Lung (tissue), 12 donors: ENCODE measurements around the gene FBN1. TPM values are rescaled to one million over a fixed set of nuclear protein-coding genes. Genes with fewer than 3 reads are reported as not detected.
A peak's percentile ranks its signal among the peaks of the same experiment; 100 is the strongest.

ENCODE experiments used
- ATAC-seq: fragments of 200-7000 bp; cut with Tn5 transposase; one replicate; pipeline ENCODE4 v1.9.1; 2020; ENCODE audit warnings: moderate number of reproducible peaks; ENCODE audit not compliant: insufficient read depth, low FRiP score
- DNase-seq, 3 donors: peaks; one replicate each; pipeline ENCODE4 v3.0.0-alpha.2; 2013 to 2017
- H3K27ac ChIP-seq, 2 donors: one replicate each; pipeline ENCODE4 v1.5.1; 2013; ENCODE audit warnings: mild to moderate bottlenecking in 2 of 2, moderate library complexity in 2 of 2, control low read depth in 1 of 2, inconsistent platforms in 1 of 2, low read depth in 1 of 2, low read length in 1 of 2
- H3K27me3 ChIP-seq, 3 donors: one replicate each; pipeline ENCODE4 v1.5.1; 2013; ENCODE audit warnings: low read length in 2 of 3; ENCODE audit not compliant: control insufficient read depth in 3 of 3, insufficient read depth in 3 of 3
- H3K36me3 ChIP-seq, 4 donors: one replicate each; pipeline ENCODE4 v1.5.1; 2013; ENCODE audit warnings: low read length in 4 of 4, mild to moderate bottlenecking in 1 of 4, moderate library complexity in 1 of 4; ENCODE audit not compliant: control insufficient read depth in 4 of 4, insufficient read depth in 4 of 4
- H3K4me1 ChIP-seq, 5 donors: one replicate each; pipeline ENCODE4 v1.5.1; 2013; ENCODE audit warnings: low read length in 5 of 5, mild to moderate bottlenecking in 2 of 5, moderate library complexity in 1 of 5; ENCODE audit not compliant: control insufficient read depth in 5 of 5, insufficient read depth in 5 of 5
- H3K4me3 ChIP-seq: one replicate; pipeline ENCODE4 v1.5.1; 2013; ENCODE audit warnings: mild to moderate bottlenecking, control low read depth, moderate library complexity
- H3K9ac ChIP-seq, 2 donors: one replicate each; pipeline ENCODE4 v1.5.1; 2013; ENCODE audit warnings: low read length in 2 of 2, control low read depth in 1 of 2; ENCODE audit not compliant: insufficient read depth in 1 of 2
- H3K9me3 ChIP-seq, 4 donors: one replicate each; pipeline ENCODE4 v1.5.1; 2013; ENCODE audit warnings: low read length in 3 of 4, mild to moderate bottlenecking in 1 of 4, moderate library complexity in 1 of 4; ENCODE audit not compliant: control insufficient read depth in 4 of 4, insufficient read depth in 3 of 4
- WGBS, 2 donors: extraction: QIAGEN DNeasy Blood & Tissue Kit; methylation state at CpG; one replicate each; pipeline ENCODE4 v1.1.7; 2013; 5-methylcytosine and 5-hydroxymethylcytosine counted together
- polyA plus RNA-seq, 2 donors: library from polyadenylated mRNA; stranded (reverse); fragments of 200-250 nt; gene quantifications; one replicate each; pipeline ENCODE4 v1.2.1, GENCODE V29; 2013
- total RNA-seq, 2 donors: library from RNA; depleted of rRNA in 1 of 2; stranded (reverse); fragments of >200 nt in 1 of 2; gene quantifications; one replicate each; pipeline ENCODE4 v1.2.1, GENCODE V29; 2014 to 2021
- TF ChIP-seq, protein P1 (sequence below): IDR thresholded peaks from 2 replicates; pipeline ENCODE4 v1.5.1; 2012; ENCODE audit warnings: mild to moderate bottlenecking; ENCODE audit errors: control extremely low read depth, extremely low read depth
- donor health status: control.
- donor health status: control.
- donor health status: Bipolar disorder and iron deficiency.
- donor health status: healthy.
- donor health status: DM: yes; HTN: yes; CAD: no.

FBN1 gene
- total and polyA plus RNA-seq, 4 donors, result 6.0 to 170 (median 60.8) TPM

DNA sequence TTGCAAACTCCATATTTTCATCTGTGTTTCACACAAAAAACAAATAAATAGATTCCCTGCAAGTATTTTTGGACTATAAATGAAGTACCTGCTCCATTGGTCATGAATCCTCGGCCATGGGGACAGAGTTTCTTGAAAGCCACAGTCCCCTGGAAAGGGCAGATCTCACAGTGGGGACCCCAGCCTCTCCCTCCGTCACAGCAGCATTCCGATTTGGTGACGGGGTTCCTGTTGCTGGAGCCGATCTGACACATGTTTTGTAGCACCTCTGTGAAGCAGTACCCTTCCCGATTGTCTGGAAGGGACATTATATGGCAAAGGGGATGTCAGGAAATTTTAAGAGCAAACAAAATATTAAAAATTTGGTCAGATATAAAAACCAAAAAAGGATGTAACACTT, 218.0 kb downstream of the FBN1 start:
- Histone ChIP-seq H3K27me3 (no peaks in the 10 kb centered on the region), H3K36me3 (peaks cover 4 to 46% (median 16%) of the 10 kb centered on the region in 4 donors), H3K4me1 (peaks cover 0 to 2% (median 0%) of the 10 kb centered on the region in 5 donors), H3K9ac (no peak overlapping the region), H3K27ac (peak overlapping the region in 1 of 2 donors; percentile 56), H3K4me3 (no peak overlapping the region), H3K9me3 (no peaks in the 10 kb centered on the region)
- TF ChIP-seq, protein P1, sequence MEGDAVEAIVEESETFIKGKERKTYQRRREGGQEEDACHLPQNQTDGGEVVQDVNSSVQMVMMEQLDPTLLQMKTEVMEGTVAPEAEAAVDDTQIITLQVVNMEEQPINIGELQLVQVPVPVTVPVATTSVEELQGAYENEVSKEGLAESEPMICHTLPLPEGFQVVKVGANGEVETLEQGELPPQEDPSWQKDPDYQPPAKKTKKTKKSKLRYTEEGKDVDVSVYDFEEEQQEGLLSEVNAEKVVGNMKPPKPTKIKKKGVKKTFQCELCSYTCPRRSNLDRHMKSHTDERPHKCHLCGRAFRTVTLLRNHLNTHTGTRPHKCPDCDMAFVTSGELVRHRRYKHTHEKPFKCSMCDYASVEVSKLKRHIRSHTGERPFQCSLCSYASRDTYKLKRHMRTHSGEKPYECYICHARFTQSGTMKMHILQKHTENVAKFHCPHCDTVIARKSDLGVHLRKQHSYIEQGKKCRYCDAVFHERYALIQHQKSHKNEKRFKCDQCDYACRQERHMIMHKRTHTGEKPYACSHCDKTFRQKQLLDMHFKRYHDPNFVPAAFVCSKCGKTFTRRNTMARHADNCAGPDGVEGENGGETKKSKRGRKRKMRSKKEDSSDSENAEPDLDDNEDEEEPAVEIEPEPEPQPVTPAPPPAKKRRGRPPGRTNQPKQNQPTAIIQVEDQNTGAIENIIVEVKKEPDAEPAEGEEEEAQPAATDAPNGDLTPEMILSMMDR, result no peak
- WGBS, 2 donors, result 86 to 94% methylated on average over 6 of the region's 6 CpGs
- DNase-seq, result no peak
- no peak for ATAC-seq

DNA sequence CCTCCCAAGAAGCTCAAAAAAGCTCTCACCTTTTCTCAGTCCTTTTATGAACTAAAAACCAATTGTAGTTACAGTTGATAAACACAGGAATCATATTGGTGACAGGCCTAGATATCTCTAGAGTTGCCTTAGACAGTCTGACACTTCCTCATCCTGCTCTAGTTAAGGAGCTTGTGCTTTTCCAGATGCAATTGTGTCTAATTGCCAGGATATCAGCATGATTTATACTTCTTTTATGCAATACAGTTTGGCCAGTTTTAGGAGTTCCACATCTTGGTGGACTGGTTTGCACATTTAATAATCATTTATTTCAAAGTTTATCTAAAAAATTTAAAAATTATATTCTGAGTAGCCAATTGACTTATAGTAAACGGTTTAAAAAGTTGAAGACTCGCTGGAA, 218.6 kb downstream of the FBN1 start:
- no peak for DNase-seq
- Histone ChIP-seq H3K4me3 (no peak overlapping the region), H3K27ac (no peak overlapping the region), H3K27me3 (no peaks in the 10 kb centered on the region), H3K9ac (no peak overlapping the region), H3K4me1 (peaks cover 0 to 2% (median 0%) of the 10 kb centered on the region in 5 donors), H3K9me3 (no peaks in the 10 kb centered on the region), H3K36me3 (peaks cover 3 to 43% (median 17%) of the 10 kb centered on the region in 4 donors)
- WGBS, 2 donors, result 64 to 86% methylated on average over 2 of the region's 2 CpGs
- TF ChIP-seq, protein P1, result no peak
- no peak for ATAC-seq

DNA sequence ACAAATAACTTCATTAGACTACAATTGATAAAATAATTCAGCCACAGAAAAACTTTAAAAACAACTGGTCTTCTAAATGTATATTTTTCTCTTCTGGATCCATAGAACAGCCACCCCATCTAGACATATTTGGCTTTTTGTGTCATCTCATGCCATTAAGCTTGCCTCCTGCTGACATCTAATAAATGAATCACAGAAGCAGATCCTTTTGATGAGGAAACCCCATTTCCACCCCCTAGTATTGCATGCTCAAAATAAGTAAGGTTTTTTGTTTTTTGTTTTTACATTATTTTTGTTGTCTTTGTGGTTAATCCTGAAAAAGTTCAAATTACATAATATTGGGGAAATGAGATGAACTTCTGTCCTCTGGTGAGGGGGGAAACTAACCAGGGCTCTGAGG, 219.5 kb downstream of the FBN1 start:
- peaks cover 0 to 2% (median 0%) of the 10 kb centered on the region in 5 donors for H3K4me1 ChIP-seq
- H3K36me3 ChIP-seq, result peaks cover 5 to 51% (median 18%) of the 10 kb centered on the region in 4 donors
- TF ChIP-seq, protein P1, result no peak
- DNase-seq, result no peak
- no peak for ATAC-seq
- no peaks in the 10 kb centered on the region for H3K9me3 ChIP-seq
- H3K27me3 ChIP-seq, result no peaks in the 10 kb centered on the region
- no peak overlapping the region for H3K9ac ChIP-seq
- no peak overlapping the region for H3K27ac ChIP-seq
- H3K4me3 ChIP-seq, result no peak overlapping the region

DNA sequence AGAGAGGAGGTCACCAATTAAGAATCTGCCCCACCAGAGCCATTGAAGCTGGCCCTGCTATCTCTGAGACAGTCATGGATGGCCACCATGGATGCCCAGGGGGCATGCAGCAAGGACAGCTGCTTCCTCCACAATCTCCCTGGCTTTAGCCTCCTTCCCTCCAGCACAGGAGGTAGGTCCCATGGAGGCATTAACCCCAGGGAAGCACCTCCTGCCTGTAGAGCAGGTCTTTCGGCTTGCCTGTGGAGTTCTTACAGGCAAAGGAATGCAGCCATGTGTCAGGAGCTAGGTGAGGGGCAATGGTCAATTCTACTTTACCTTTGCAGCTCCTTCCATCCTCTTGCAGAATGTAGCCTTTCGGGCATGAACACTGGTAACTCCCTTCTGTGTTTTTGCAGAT, 220.5 kb downstream of the FBN1 start:
- Histone ChIP-seq H3K27ac (no peak overlapping the region), H3K9me3 (no peaks in the 10 kb centered on the region), H3K4me1 (peaks cover 0 to 2% (median 0%) of the 10 kb centered on the region in 5 donors), H3K27me3 (no peaks in the 10 kb centered on the region), H3K36me3 (peaks cover 3 to 52% (median 20%) of the 10 kb centered on the region in 4 donors), H3K4me3 (no peak overlapping the region), H3K9ac (no peak overlapping the region)
- ATAC-seq, result no peak
- DNase-seq, result no peak
- TF ChIP-seq, protein P1, result no peak
- 98% methylated on average over 2 of the region's 2 CpGs for WGBS, 2 donors
